ENCODE data around the gene PEX11G. TPM values are rescaled to one million over a fixed set of nuclear protein-coding genes. Genes with fewer than 3 reads are reported as not detected.

The PEX11G gene
- total and polyA plus RNA-seq, 2 donors (not counting 3 experiments of a cell fraction or from before 2014, with no cell fraction given) = 1.3 to 1.9 TPM

DNA sequence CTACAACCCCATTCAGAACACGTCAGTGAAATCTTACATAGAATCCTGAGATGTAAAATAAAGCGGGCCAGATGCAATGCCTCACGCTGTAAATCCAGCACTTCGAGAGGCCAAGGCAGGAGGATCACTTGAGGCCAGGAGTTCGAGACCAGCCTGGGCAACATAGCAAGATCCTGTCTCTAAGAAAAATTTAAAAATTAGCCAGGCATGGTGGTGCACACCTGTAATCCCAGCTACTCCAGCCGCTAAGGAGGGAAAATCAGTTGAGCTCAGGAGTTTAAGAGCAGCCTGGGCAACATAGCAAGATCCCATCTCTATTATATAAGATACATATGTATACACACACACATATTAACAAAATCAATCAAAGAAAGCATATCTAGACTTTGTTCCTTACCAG, 41.2 kb downstream of the PEX11G start:
- POLR2A ChIA-PET = no interaction called here
- H3K36me3 ChIP-seq (ENCODE audit: control insufficient read depth in 2 of 2, extremely low read depth in 1 of 2, insufficient read depth in 2 of 2, low read length in 2 of 2) = peaks cover 0 to 22% of the 10 kb centered on the region in 2 experiments

More for the DNA sequence above, 41.2 kb downstream of the PEX11G start:
- H3K4me2 ChIP-seq (ENCODE audit: insufficient read depth, low read length) = no peak overlapping the region
- H3K9ac ChIP-seq (replicated peaks; ENCODE audit: extremely low read depth, insufficient read depth, low read length) = no peak overlapping the region
- FAIRE-seq (no peak), DNase-seq (ENCODE audit: low read depth, low spot score) (no peak)
- no TSS peak for BruUV-seq (replicated peaks)
- H4K20me1 ChIP-seq (replicated peaks; ENCODE audit: control insufficient read depth, extremely low read depth, insufficient read depth, low read length) = no peaks in the 10 kb centered on the region
- no peak overlapping the region for H3K27ac ChIP-seq (ENCODE audit: insufficient read depth, low read depth, low read length)
- H3K9me3 ChIP-seq (replicated peaks; ENCODE audit: control insufficient read depth, insufficient read depth, low read length) = peaks cover 3% of the 10 kb centered on the region
- H3K79me2 ChIP-seq (ENCODE audit: control insufficient read depth, insufficient read depth, low read length) = peaks cover 3% of the 10 kb centered on the region
- intact Hi-C loops (cut with micrococcal nuclease) = no loop called here
- H3K4me1 ChIP-seq (ENCODE audit: control insufficient read depth, extremely low read depth, insufficient read depth, low read length) = no peaks in the 10 kb centered on the region
- no peaks in the 10 kb centered on the region for H3K27me3 ChIP-seq (ENCODE audit: control insufficient read depth in 2 of 2, insufficient read depth in 2 of 2, low read length in 2 of 2)
- H3K9me1 ChIP-seq (replicated peaks; ENCODE audit: control insufficient read depth, extremely low read depth, insufficient read depth, low read length) = no peaks in the 10 kb centered on the region
- dilution Hi-C loops (cut with MboI; ENCODE audit: extremely low pct_ligation_motif_present, low sequenced_read_pairs) = no loop called here
- TF ChIP-seq EZH2 (IDR thresholded peaks at IDR 0.05; ENCODE audit: borderline replicate concordance, low read depth, low read length, severe bottlenecking) (no peak), JUN (IDR thresholded peaks at IDR 0.05; ENCODE audit: borderline replicate concordance, insufficient read depth, insufficient read length, low read depth) (no peak), POLR2A (IDR thresholded peaks at IDR 0.05; ENCODE audit: low read depth, low read length) (no peak), FOS (IDR thresholded peaks at IDR 0.05; ENCODE audit: borderline replicate concordance, insufficient read depth, low read length) (no peak), MYC (IDR thresholded peaks at IDR 0.05; ENCODE audit: low read depth, low read length) (no peak), POLR2AphosphoS5 (IDR thresholded peaks at IDR 0.05; ENCODE audit: insufficient read depth, low read depth, low read length) (no peak)
- TF ChIP-seq, protein P1, sequence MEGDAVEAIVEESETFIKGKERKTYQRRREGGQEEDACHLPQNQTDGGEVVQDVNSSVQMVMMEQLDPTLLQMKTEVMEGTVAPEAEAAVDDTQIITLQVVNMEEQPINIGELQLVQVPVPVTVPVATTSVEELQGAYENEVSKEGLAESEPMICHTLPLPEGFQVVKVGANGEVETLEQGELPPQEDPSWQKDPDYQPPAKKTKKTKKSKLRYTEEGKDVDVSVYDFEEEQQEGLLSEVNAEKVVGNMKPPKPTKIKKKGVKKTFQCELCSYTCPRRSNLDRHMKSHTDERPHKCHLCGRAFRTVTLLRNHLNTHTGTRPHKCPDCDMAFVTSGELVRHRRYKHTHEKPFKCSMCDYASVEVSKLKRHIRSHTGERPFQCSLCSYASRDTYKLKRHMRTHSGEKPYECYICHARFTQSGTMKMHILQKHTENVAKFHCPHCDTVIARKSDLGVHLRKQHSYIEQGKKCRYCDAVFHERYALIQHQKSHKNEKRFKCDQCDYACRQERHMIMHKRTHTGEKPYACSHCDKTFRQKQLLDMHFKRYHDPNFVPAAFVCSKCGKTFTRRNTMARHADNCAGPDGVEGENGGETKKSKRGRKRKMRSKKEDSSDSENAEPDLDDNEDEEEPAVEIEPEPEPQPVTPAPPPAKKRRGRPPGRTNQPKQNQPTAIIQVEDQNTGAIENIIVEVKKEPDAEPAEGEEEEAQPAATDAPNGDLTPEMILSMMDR (IDR thresholded peaks at IDR 0.05; ENCODE audit: extremely low read depth in 1 of 2, insufficient read depth in 1 of 2, low read depth in 1 of 2, low read length in 2 of 2) = no peak
- TF ChIP-seq, protein P2, sequence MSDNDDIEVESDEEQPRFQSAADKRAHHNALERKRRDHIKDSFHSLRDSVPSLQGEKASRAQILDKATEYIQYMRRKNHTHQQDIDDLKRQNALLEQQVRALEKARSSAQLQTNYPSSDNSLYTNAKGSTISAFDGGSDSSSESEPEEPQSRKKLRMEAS (IDR thresholded peaks at IDR 0.05; ENCODE audit: insufficient read depth, insufficient read length) = no peak
- H2AFZ ChIP-seq (ENCODE audit: low read depth, low read length) = no peak overlapping the region
- CTCF ChIA-PET = no interaction called here
- no peak overlapping the region for H3K4me3 ChIP-seq (replicated peaks in 1 of 3; ENCODE audit: insufficient read depth in 1 of 3, low read depth in 1 of 3, low read length in 3 of 3)
